Hepatocyte (in vitro differentiated cells): ENCODE data around the gene TCERG1. TPM values are rescaled to one million over a fixed set of nuclear protein-coding genes. Genes with fewer than 3 reads are reported as not detected.

ENCODE experiments used
- DNase-seq: peaks from one replicate; pipeline ENCODE4 v3.0.0-alpha.2; 2016; ENCODE audit warnings: low spot score
- H2AFZ ChIP-seq: fragments of 200-600 bp; sonication (generic); 2 replicates; pipeline ENCODE4 v1.6.0; 2016; ENCODE audit warnings: antibody characterized with exemption, mild to moderate bottlenecking
- H3K27ac ChIP-seq: fragments of 200-600 bp; sonication (generic); 2 replicates; pipeline ENCODE4 v1.5.1; 2016; ENCODE audit warnings: mild to moderate bottlenecking
- H3K27me3 ChIP-seq: fragments of 200-600 bp; sonication (generic); 2 replicates; pipeline ENCODE4 v1.6.1; 2016
- H3K36me3 ChIP-seq: fragments of 200-600 bp; sonication (generic); replicated peaks from 2 replicates; pipeline ENCODE4 v1.5.1; 2016; ENCODE audit warnings: low read depth; ENCODE audit not compliant: insufficient read depth
- H3K4me1 ChIP-seq: fragments of 200-600 bp; sonication (generic); 2 replicates; pipeline ENCODE4 v1.5.1; 2016; ENCODE audit warnings: mild to moderate bottlenecking, moderate library complexity; ENCODE audit not compliant: insufficient read depth
- H3K4me2 ChIP-seq: fragments of 200-600 bp; sonication (generic); 2 replicates; pipeline ENCODE4 v1.6.0; 2016
- H3K4me3 ChIP-seq: fragments of 200-600 bp; sonication (generic); 2 replicates; pipeline ENCODE4 v1.5.1; 2016; ENCODE audit warnings: mild to moderate bottlenecking
- H3K79me2 ChIP-seq: fragments of 200-600 bp; sonication (generic); 2 replicates; pipeline ENCODE4 v1.6.0; 2017; ENCODE audit warnings: mild to moderate bottlenecking
- H3K9me2 ChIP-seq: fragments of 200-600 bp; sonication (generic); replicated peaks from 2 replicates; pipeline ENCODE4 v1.6.0; 2017; ENCODE audit warnings: mild to moderate bottlenecking; ENCODE audit not compliant: insufficient read depth
- H3K9me3 ChIP-seq: fragments of 200-600 bp; sonication (generic); 2 replicates; pipeline ENCODE4 v1.5.1; 2016; ENCODE audit warnings: low read depth, mild to moderate bottlenecking
- H4K20me1 ChIP-seq: fragments of 200-600 bp; sonication (generic); 2 replicates; pipeline ENCODE4 v1.6.0; 2016; ENCODE audit warnings: mild to moderate bottlenecking; ENCODE audit not compliant: insufficient read depth, poor library complexity, severe bottlenecking
- EZH2 ChIP-seq: fragments of 200-600 bp; sonication (generic); IDR thresholded peaks from 2 replicates; pipeline ENCODE4 v1.6.1; 2016; ENCODE audit warnings: antibody characterized with exemption, mild to moderate bottlenecking, borderline replicate concordance
- EZH2phosphoT487 ChIP-seq: fragments of 200-600 bp; sonication (generic); IDR thresholded peaks from one replicate; pipeline ENCODE4 v1.6.1; 2018; ENCODE audit warnings: antibody characterized with exemption, mild to moderate bottlenecking, low read depth, moderate library complexity; ENCODE audit not compliant: unreplicated experiment, severe bottlenecking
- WGBS: methylation state at CpG from one replicate; pipeline ENCODE4 v1.1.6; 2016; ENCODE audit warnings: low lambda C conversion rate; ENCODE audit errors: missing lambda C conversion rate; 5-methylcytosine and 5-hydroxymethylcytosine counted together
- polyA plus RNA-seq: library from polyadenylated mRNA; unstranded; fragments of >200 nt; fragmentation: Nextera tagmentation; extraction: Ambion mirVana; gene quantifications from 2 replicates; pipeline ENCODE4 v1.2.1, GENCODE V29; 2016
- total RNA-seq: library from RNA; depleted of rRNA; stranded (reverse); fragments of >200 nt; gene quantifications from 2 replicates; pipeline ENCODE4 v1.2.3, GENCODE V29; 2014
- TF ChIP-seq, protein P1 (sequence below): fragments of 200-600 bp; sonication (generic); IDR thresholded peaks from 2 replicates; pipeline ENCODE4 v1.5.1; 2016; ENCODE audit warnings: antibody characterized with exemption, mild to moderate bottlenecking; ENCODE audit not compliant: poor library complexity

The TCERG1 gene
- total and polyA plus RNA-seq, 2 experiments from 2014 or later = 49.3 to 68.1 TPM

DNA sequence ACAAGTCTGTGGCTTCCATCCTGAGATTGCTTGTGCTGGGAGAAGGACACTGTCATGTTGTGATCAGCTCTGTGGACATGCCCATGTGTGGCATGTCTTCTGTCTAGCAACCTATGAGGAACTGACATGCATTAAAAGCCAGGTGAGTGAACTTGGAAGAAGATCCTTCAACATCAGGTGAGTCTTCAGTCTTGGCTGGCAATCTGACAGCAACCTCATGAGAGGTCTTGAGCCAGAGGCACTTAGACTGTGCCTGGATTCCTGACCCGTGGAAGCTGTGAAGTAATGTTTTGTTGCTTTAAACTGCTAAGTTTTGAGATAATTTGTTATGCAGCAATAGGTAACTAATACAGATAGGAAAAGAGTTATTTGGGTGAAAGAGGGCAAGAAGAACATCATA, 6.8 kb upstream of the TCERG1 start:
- no peak overlapping the region for H3K4me3 ChIP-seq
- no peak for DNase-seq
- H3K27me3 ChIP-seq = peaks cover 15% of the 10 kb centered on the region
- H3K4me2 ChIP-seq = no peak overlapping the region
- H4K20me1 ChIP-seq = no peaks in the 10 kb centered on the region
- TF ChIP-seq EZH2phosphoT487 (no peak), EZH2 (no peak)
- TF ChIP-seq, protein P1, sequence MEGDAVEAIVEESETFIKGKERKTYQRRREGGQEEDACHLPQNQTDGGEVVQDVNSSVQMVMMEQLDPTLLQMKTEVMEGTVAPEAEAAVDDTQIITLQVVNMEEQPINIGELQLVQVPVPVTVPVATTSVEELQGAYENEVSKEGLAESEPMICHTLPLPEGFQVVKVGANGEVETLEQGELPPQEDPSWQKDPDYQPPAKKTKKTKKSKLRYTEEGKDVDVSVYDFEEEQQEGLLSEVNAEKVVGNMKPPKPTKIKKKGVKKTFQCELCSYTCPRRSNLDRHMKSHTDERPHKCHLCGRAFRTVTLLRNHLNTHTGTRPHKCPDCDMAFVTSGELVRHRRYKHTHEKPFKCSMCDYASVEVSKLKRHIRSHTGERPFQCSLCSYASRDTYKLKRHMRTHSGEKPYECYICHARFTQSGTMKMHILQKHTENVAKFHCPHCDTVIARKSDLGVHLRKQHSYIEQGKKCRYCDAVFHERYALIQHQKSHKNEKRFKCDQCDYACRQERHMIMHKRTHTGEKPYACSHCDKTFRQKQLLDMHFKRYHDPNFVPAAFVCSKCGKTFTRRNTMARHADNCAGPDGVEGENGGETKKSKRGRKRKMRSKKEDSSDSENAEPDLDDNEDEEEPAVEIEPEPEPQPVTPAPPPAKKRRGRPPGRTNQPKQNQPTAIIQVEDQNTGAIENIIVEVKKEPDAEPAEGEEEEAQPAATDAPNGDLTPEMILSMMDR = no peak
- H3K27ac ChIP-seq = no peak overlapping the region
- no peaks in the 10 kb centered on the region for H3K9me2 ChIP-seq
- H3K9me3 ChIP-seq = no peaks in the 10 kb centered on the region
- H3K79me2 ChIP-seq = no peaks in the 10 kb centered on the region
- 74% methylated on average over 1 of the region's 1 CpG for WGBS
- no peaks in the 10 kb centered on the region for H3K36me3 ChIP-seq
- H3K4me1 ChIP-seq = no peaks in the 10 kb centered on the region
- H2AFZ ChIP-seq = no peak overlapping the region

DNA sequence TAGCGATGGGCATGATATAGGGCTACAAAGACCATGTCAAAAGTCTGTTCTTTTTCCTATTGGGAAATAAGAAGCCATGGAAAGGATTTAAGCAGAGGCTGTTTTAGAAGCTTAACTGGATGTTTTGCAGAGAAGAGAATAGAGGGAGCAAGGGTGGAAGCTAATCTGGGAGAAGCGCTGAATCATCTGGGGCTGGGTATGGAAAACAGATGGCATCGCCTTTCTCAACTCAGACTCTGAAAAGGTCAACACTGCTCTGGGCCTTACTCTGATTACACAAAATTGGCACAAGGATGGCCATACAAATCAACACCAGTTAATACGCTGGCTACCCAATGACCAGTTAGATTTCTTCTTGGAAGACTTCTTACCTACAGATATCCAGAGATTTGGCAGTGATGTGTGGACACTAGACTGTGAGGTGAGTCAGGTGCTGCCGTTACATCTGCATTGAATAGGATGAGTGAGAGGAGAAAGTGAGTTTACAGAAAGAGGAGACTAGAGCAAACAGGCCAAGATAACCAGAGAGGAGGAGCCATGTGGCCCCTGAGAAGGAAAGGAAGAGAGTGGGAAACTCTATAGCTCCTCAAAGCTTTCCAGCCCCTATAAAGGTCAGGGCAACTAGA, 6.2 kb upstream of the TCERG1 start:
- H3K4me1 ChIP-seq = no peaks in the 10 kb centered on the region
- TF ChIP-seq EZH2 (no peak), EZH2phosphoT487 (no peak)
- TF ChIP-seq, protein P1 = no peak
- DNase-seq = no peak
- H3K27me3 ChIP-seq = peaks cover 9% of the 10 kb centered on the region
- no peaks in the 10 kb centered on the region for H3K79me2 ChIP-seq
- H3K36me3 ChIP-seq = no peaks in the 10 kb centered on the region
- no peaks in the 10 kb centered on the region for H4K20me1 ChIP-seq
- H3K27ac ChIP-seq = no peak overlapping the region
- no peak overlapping the region for H2AFZ ChIP-seq
- no peak overlapping the region for H3K4me2 ChIP-seq
- H3K9me3 ChIP-seq = no peaks in the 10 kb centered on the region
- WGBS = 77% methylated on average over 5 of the region's 5 CpGs
- no peak overlapping the region for H3K4me3 ChIP-seq
- no peaks in the 10 kb centered on the region for H3K9me2 ChIP-seq

DNA sequence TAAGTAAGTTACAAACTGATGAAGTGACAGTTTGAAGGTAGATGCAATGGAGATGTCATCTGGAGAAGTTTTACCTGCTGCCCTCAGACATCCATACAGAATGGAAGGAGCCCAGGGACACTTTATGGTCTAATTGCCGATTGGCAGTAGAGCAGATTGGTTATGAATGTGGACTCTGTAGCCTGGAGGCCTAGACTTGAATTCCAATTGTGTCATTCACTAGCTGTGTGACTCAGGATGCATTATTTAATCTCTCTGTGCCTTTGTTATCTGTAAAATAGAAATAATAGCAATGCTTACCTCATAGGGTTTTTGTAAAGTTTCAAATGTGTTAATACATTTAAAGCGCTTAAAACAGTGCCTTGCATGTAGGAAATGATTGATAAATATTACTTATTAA, 5.2 kb upstream of the TCERG1 start:
- Histone ChIP-seq H3K27me3 (peaks cover 2% of the 10 kb centered on the region), H3K36me3 (no peaks in the 10 kb centered on the region), H3K79me2 (no peaks in the 10 kb centered on the region), H3K4me2 (no peak overlapping the region), H3K9me3 (no peaks in the 10 kb centered on the region), H3K27ac (no peak overlapping the region), H2AFZ (no peak overlapping the region), H3K4me1 (no peaks in the 10 kb centered on the region), H3K4me3 (no peak overlapping the region), H3K9me2 (no peaks in the 10 kb centered on the region), H4K20me1 (no peaks in the 10 kb centered on the region)
- 95% methylated on average over 2 of the region's 2 CpGs for WGBS
- no peak for DNase-seq
- TF ChIP-seq, protein P1 = no peak
- TF ChIP-seq EZH2phosphoT487 (no peak), EZH2 (no peak)
